Psoas muscle (tissue), 8 donors: ENCODE results near the gene RTL1. TPM values are rescaled to one million over a fixed set of nuclear protein-coding genes. Genes with fewer than 3 reads are reported as not detected.

ENCODE experiments used
- ATAC-seq, 4 donors: fragments of 200-7000 bp; cut with Tn5 transposase; one replicate each; pipeline ENCODE4 v1.9.1; 2020; ENCODE audit warnings: moderate library complexity in 3 of 4, mild to moderate bottlenecking in 2 of 4
- DNase-seq, 2 donors: peaks; one replicate each; pipeline ENCODE4 v3.0.0-alpha.2; 2020
- H3K27ac ChIP-seq: fragments of 200-600 bp; one replicate; pipeline ENCODE4 v1.8.0; 2022
- H3K27me3 ChIP-seq, 3 donors: fragments of 200-600 bp in 1 of 3; one replicate each; pipeline versions ENCODE4 v1.6.1 to v1.8.0; 2013 to 2022; ENCODE audit warnings: low read length in 2 of 3, mild to moderate bottlenecking in 2 of 3, moderate library complexity in 1 of 3; ENCODE audit not compliant: insufficient read depth in 3 of 3
- H3K36me3 ChIP-seq, 2 donors: fragments of 200-600 bp in 1 of 2; one replicate each; pipeline versions ENCODE4 v1.6.1 to v1.8.0; 2013 to 2022; ENCODE audit warnings: low read depth in 1 of 2, mild to moderate bottlenecking in 1 of 2, moderate library complexity in 1 of 2; ENCODE audit not compliant: insufficient read depth in 1 of 2
- H3K4me1 ChIP-seq: fragments of 200-600 bp; one replicate; pipeline ENCODE4 v1.8.0; 2022
- H3K4me3 ChIP-seq: fragments of 200-600 bp; one replicate; pipeline ENCODE4 v1.8.0; 2022; ENCODE audit warnings: mild to moderate bottlenecking
- H3K9me3 ChIP-seq: fragments of 200-600 bp; one replicate; pipeline ENCODE4 v1.8.0; 2022
- WGBS, 3 donors: extraction: QIAGEN DNeasy Blood & Tissue Kit; methylation state at CpG; one replicate each; pipeline versions ENCODE4 v1.1.6 to v1.1.7; 2013; 5-methylcytosine and 5-hydroxymethylcytosine counted together
- intact Hi-C, 2 donors: fragments of 100-400 bp; cut with DNase I; formaldehyde crosslinking; loops; one replicate each; pipeline versions ENCODE4 v1.11.0 to v1.14.2; 2022
- polyA plus RNA-seq, 3 donors: library from polyadenylated mRNA; stranded (reverse); fragments of 200-250 nt; gene quantifications; one replicate each; pipeline ENCODE4 v1.2.3, GENCODE V29; 2013
- total RNA-seq, 4 donors: library from RNA; stranded (reverse); fragmentation: NEBNext Ultra II Directional in 2 of 4; extraction: Animal tissue kit (Norgen Biotek cat#: 25700) in 2 of 4; gene quantifications; one replicate each; pipeline versions ENCODE4 v1.2.1 to v1.2.4, GENCODE V29; 2021 to 2023
- TF ChIP-seq, protein P1 (sequence below): fragments of 200-600 bp; IDR thresholded peaks from one replicate; pipeline ENCODE4 v1.8.0; 2022; ENCODE audit warnings: antibody characterized with exemption
- donor health status: healthy with polysubstance abuse.
- donor health status: DM: no; HTN: no; CAD: no; lungs with moderate emphysema.
- donor health status: Bipolar disorder and iron deficiency.
- donor health status: healthy.
- donor health status: DM: yes; HTN: yes; CAD: no.
- donor health status: DM: no; HTN: no; CAD: no.
- donor health status: DM: no; HTN: no; CAD: no.
- donor health status: DM: yes; HTN: yes; CAD: no.

Gene RTL1
- total and polyA plus RNA-seq, 7 donors = 0.01 TPM; not detected in 6

DNA sequence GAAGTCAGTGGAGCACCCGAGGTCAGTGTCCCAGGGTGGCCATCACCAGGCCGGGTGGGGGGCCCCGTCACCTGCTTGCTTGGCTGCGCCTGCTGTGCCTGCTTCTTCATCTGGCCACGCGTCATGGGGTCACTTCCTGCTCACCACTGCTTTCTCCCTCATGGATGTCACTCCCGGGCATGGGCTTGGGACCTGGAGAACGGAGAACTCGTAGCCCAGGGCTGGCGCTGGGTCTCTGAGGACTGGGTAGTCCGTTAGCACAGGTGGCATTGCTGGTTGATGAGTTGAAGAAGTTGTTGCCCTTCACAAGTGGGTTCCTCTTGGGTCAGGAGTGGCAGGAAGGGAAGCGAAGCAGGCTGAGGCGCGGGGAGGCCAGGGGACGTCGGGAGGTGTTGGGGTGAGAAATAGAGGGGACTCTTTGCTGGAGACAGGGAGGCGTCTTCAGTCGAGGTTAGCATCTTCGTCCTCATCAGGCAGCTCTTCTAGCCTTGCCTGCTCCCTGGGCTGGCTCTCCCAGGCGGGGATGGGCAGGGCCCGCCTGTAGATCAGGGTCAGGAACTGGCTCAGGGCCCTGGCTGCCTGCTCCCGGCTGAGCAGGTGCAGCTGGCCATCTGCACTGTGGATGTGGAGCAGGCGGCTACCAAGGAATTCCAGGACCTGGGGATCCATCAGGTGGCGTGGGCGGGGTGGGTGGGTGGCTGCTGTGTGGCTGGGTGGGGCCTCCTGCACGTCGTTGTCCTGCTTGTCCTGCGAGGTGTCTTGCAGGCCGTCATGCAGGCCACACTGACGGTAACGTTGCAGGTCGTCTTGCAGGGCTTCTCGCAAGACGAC is 23.0 kb downstream of the RTL1 start:
- no peak for ATAC-seq
- DNase-seq = peak in 1 of 2 donors; percentile 42
- H3K4me3 ChIP-seq = no peak overlapping the region
- no peaks in the 10 kb centered on the region for H3K36me3 ChIP-seq
- 74 to 77% (median 75%) methylated on average over 27 to 34 of the region's 34 CpGs for WGBS, 3 donors
- intact Hi-C loops = no loop called here
- no peaks in the 10 kb centered on the region for H3K4me1 ChIP-seq
- TF ChIP-seq, protein P1, sequence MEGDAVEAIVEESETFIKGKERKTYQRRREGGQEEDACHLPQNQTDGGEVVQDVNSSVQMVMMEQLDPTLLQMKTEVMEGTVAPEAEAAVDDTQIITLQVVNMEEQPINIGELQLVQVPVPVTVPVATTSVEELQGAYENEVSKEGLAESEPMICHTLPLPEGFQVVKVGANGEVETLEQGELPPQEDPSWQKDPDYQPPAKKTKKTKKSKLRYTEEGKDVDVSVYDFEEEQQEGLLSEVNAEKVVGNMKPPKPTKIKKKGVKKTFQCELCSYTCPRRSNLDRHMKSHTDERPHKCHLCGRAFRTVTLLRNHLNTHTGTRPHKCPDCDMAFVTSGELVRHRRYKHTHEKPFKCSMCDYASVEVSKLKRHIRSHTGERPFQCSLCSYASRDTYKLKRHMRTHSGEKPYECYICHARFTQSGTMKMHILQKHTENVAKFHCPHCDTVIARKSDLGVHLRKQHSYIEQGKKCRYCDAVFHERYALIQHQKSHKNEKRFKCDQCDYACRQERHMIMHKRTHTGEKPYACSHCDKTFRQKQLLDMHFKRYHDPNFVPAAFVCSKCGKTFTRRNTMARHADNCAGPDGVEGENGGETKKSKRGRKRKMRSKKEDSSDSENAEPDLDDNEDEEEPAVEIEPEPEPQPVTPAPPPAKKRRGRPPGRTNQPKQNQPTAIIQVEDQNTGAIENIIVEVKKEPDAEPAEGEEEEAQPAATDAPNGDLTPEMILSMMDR = no peak
- H3K27ac ChIP-seq = no peak overlapping the region
- no peaks in the 10 kb centered on the region for H3K9me3 ChIP-seq
- peaks cover 0 to 10% (median 9%) of the 10 kb centered on the region in 3 donors for H3K27me3 ChIP-seq

DNA sequence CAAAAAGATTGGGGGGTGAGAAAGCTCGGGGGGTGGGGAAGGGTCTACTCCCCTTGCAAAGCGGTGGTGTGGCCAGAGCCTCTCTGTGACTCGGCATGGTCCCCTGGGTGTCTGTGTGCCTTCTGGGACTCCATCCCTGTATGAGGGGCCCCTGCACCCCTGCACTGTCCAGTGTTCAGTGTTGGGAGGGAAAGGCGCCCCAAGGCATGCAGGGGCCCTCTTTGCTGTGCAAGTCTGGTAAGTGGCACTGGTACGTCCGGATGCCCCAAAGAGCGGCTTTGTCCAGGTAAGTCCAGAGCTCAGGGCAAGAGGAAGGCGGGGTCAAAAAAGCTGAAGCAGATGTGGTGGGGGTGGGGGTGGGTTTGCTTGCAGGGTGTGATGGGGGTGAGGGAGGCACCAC is 23.7 kb downstream of the RTL1 start:
- Histone ChIP-seq H3K4me3 (no peak overlapping the region), H3K36me3 (no peaks in the 10 kb centered on the region), H3K27ac (no peak overlapping the region), H3K9me3 (no peaks in the 10 kb centered on the region), H3K4me1 (no peaks in the 10 kb centered on the region), H3K27me3 (peaks cover 0 to 10% (median 7%) of the 10 kb centered on the region in 3 donors)
- TF ChIP-seq, protein P1 = no peak
- ATAC-seq (no peak), DNase-seq (peak in 1 of 2 donors; percentile 23)
- WGBS, 3 donors = 86 to 95% (median 89%) methylated on average over 8 of the region's 8 CpGs
- intact Hi-C loops = no loop called here

DNA sequence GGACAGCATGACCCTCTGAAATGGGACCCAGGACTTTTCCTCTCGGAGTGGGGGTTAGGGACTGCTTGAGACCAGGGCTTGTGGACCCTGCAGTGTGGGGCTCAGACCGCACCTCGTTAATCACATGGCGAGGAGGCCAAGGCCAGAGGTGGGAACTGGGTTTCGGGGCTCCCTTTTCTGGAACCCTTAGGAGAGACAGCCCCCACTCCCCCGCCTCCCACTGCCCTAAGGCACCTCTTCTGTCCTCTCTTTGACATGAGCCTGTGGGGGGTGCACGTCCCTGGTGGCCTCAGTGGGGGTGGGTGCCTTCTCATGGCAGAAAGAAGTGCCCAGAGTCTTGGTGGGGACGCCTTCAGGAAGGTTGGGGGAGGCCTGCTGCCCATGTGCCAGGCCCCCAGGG is 24.3 kb downstream of the RTL1 start:
- no peaks in the 10 kb centered on the region for H3K4me1 ChIP-seq
- H3K27me3 ChIP-seq = peaks cover 0 to 16% (median 4%) of the 10 kb centered on the region in 3 donors
- H3K4me3 ChIP-seq = no peak overlapping the region
- DNase-seq (peak in 1 of 2 donors; percentile 23), ATAC-seq (no peak)
- intact Hi-C loops = no loop called here
- no peaks in the 10 kb centered on the region for H3K9me3 ChIP-seq
- H3K36me3 ChIP-seq = no peaks in the 10 kb centered on the region
- 80 to 84% (median 83%) methylated on average over 8 of the region's 8 CpGs for WGBS, 3 donors
- TF ChIP-seq, protein P1 = no peak
- no peak overlapping the region for H3K27ac ChIP-seq

DNA sequence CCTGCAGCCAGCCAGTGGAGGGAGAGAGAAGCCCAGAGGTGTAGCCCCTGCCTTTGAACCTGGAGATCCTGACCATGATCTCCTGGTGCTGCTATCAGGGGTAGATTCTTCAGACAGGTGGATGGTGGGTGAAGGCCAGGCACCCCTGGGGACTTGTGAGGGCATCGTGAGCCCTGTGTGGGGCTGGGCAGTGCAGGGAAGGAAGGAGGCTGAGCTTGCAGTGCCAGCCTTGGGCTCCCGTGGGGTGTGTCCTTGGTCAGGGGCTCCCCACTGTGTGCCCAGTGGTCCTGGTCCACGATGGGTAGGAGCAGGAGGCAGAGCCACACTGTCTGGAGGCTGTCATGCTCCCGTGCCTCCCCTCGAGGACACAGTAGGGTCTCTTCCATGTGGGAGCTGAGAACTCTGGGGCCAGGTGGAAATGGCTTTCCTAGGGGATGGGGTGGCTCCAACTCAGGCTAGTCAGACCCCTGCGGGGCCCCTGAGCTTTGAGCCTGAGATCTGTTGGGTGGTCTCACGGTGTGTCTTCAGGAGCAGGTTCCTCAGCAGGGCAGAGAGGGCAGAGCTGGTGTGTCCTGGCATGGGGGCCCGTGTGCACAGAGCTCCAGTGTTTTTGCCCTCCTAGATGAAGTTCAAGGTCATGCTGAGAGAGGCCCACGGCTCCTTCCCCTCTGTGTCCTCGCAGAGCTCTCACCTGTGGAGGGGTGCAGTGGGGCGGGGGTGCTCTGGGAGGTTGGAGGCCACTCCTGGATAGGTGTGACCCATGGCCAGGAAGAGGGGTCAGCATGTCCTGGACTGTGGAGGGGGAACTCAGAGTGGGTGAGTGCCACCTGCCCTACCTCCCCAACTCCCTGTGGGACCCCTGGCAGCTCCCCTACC is 25.0 kb downstream of the RTL1 start:
- no peak overlapping the region for H3K27ac ChIP-seq

More for the DNA sequence above, 25.0 kb downstream of the RTL1 start:
- Histone ChIP-seq H3K36me3 (no peaks in the 10 kb centered on the region), H3K27me3 (peaks cover 0 to 19% (median 4%) of the 10 kb centered on the region in 3 donors), H3K9me3 (no peaks in the 10 kb centered on the region), H3K4me1 (no peaks in the 10 kb centered on the region), H3K4me3 (no peak overlapping the region)
- DNase-seq (peak in 1 of 2 donors; percentile 39), ATAC-seq (no peak)
- TF ChIP-seq, protein P1 = no peak
- intact Hi-C loops = no loop called here
- 83 to 87% (median 85%) methylated on average over 10 to 11 of the region's 11 CpGs for WGBS, 3 donors
